ENCODE data around the gene ATXN1.
"Not testable (repeated sequence)": the region's sequence is repeated elsewhere in the genome, so short reads cannot be mapped to it uniquely, and the experiment has no call there.

The ATXN1 gene

DNA sequence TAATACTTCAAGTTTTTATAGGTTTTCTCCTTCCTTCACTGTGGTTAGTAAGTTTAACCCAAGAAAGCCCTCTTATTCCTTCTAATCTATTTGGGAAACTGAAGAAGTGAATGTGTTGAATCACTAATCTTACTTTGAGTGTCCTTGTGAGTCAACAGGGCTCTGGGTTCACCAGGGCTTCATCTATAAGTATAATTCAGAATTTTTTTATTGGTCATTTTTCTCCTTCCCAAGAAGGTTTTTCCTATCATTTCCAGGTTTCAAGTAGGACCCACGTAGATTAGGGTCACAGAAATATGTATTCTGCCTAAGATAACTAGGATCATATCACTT is 191.1 kb downstream of the ATXN1 start:
- no peak for DNase-seq (ENCODE audit: low spot score)

GRCh38 chr6:16568128-16568527 is 193.1 kb downstream of the ATXN1 start:
- DNase-seq (ENCODE audit: low spot score) = no peak

DNA sequence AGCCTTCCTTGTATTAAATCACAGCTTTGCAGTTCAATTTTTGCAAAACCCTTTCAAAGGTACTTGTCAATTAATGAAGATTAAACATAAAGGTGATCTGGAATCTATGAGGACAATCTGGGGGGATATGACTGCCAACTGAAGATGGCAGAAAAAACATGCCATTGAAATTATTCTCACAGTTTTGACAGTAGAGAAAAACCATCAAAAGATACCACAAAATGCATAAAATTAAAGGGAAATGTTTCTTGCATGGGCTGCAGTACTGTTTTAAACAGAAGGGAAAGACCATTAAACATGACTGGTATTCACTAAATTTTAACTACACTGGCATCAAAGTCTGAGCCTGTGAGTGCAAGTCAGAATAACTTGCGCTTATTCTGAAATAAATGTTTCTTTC is 194.2 kb downstream of the ATXN1 start:
- DNase-seq (ENCODE audit: low spot score) = no peak

GRCh38 chr6:16564436-16564835 is 196.8 kb downstream of the ATXN1 start:
- no peak for DNase-seq (ENCODE audit: low spot score)

DNA sequence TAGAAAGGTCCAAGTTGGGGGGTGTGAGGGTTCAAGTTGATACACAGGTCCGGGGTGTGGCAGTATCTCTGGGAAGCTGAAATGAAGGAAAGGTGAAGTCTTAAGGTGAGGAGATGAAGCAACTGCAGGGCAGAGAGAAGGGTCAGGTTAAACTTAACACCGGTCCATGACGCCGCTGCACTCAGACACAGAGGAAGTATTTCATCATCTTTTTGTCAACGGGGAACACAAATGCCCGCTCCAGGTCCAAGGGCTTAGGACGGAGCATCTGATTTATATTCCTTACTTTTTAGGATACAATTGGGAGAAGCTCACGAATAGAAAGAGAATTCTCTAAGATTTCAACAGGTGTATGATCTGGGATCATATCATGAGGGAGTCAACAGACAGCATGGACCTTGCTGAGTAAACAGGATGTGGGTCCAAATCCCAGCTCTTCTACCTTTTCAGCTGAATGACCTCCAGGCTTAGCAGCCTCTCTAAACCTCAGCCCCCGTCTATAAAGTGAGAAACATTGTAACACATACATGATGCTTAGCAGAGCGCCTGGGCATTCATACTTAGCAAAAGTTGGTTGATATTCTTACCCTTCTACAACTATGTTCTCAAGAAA is 197.5 kb downstream of the ATXN1 start:
- DNase-seq (ENCODE audit: low spot score) = no peak

- no peak for DNase-seq (ENCODE audit: low spot score)
These were observed 198.8 kb downstream of the ATXN1 start for GRCh38 chr6:16562498-16562897.

- DNase-seq (ENCODE audit: low spot score) = no peak
These were observed 202.2 kb downstream of the ATXN1 start for GRCh38 chr6:16559071-16559470.

DNA sequence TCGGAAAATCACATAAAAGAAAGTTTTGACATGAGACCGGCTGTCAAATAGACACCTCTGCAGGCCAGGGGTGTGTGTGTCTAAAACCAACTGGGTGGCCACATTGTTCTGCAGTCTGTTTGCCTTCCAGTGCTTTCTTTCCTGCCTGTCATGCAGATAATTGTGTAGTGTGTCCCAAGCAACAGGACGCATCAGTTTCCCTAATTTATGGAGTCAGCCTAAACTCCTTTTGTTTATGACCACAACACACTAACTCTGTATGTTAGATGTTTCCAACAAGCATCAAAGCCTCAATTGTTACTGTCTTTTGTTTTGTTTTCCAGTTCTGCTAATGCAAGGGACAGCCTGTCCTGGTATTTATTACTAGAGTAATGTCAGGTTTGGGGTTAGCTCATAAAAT is 205.7 kb downstream of the ATXN1 start:
- no peak for DNase-seq (ENCODE audit: low spot score)

GRCh38 chr6:16553531-16553930 is 207.7 kb downstream of the ATXN1 start:
- no peak for DNase-seq (ENCODE audit: low spot score)

- DNase-seq (ENCODE audit: low spot score) = no peak
These were observed 209.8 kb downstream of the ATXN1 start for GRCh38 chr6:16551466-16551865.

- no peak for DNase-seq (ENCODE audit: low spot score)
These were observed 213.1 kb downstream of the ATXN1 start for GRCh38 chr6:16548121-16548520.

DNA sequence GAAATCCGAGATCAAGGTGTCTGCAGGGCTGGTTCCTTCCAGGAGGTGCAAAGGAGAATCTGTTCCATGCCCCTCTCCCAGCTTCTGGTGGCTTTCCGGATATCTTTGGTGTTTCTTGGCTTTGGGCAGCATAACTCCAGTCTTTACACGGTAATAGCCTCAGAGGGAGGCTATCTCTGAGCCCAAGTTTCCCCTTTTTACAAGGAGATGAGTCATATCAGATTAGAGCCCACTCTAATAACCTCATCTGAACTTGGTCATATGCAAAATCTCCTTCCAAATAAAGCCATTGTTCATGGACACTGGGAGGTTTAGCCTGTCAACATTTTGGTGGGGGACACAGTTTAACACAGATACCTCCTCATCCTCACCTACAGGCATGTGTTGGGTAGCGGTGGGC is 213.7 kb downstream of the ATXN1 start:
- DNase-seq (ENCODE audit: low spot score) = no peak

DNA sequence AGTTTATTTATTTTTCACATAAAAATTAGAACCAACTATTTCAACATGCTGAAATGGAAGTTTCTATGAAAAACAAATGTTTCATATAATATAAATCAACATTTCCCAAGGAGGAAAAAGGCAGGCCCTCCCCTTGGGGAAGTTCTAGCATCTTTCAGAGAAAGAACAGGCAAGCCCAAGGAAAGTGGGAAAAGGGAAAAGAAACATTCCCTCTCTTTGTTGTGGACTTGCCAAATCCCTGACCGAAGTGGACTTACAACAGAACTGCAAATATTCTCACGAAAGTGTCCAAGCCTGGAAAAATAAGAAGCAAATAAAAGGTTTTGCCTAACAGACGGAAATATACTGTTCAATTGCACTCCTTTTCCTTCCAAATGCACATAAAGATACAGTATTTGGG is 214.4 kb downstream of the ATXN1 start:
- DNase-seq (ENCODE audit: low spot score) = no peak

GRCh38 chr6:16545382-16545781 is 215.9 kb downstream of the ATXN1 start:
- no peak for DNase-seq (ENCODE audit: low spot score)

DNA sequence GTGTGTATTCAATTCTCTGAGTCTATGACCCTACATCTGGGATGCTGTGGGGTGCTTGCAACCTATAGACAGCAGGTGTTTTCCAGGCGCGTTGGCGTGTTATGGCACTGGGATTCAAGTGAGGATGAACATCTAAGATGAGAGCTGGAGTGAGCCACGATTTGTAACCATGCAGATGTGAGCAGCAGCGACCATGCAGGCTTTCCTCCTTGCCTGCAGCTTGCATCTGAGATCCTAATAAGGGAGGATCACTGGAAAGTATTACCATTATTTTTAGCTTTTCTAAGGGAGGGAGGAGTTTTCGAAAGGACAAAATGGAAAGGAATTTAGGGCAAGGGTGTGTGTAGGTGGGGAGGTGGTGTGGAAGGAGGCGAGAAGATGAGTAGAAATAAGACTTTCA is 216.7 kb downstream of the ATXN1 start:
- no peak for DNase-seq (ENCODE audit: low spot score)

DNA sequence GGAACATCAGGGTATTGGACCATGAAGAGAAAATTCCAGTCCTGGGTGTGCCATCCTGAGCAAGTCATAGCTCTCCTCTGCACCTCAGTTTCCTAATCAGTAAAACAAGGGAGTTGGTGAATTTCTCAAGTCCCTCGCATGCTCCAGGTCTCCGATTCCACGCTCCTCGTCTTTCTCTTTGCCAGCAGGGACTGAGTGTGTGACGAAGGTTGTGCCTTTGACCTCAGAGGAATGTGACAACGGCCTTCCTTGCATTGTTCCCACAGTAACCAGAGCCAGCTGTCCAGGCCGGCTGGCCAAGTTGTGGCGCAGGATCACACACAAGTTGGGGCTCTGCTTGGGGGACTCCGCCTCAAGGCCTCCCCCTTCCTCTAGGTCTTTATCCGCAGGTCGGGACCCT is 217.3 kb downstream of the ATXN1 start:
- DNase-seq (ENCODE audit: low spot score) = peak; percentile 46

GRCh38 chr6:16543521-16543920 is 217.7 kb downstream of the ATXN1 start:
- DNase-seq (ENCODE audit: low spot score) = no peak

DNA sequence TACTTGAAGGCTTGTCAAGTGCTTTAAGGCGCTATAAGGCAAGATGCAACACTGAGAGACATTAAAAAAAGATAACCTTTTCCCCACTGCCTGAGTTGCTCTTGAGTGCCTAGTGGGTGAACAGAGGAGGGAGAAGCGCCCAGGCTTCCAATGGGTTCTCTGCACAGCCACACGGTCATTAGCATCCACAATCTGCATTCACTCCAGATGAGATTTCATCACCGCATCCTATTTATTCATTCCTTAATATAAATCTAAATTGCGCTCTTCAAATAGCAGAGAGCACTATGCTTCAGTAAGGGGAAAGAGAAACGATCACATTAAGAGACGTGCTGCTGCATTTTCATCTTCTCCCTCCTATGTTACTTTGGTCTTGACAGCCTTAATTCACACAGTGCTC is 219.2 kb downstream of the ATXN1 start:
- DNase-seq (ENCODE audit: low spot score) = no peak

- no peak for DNase-seq (ENCODE audit: low spot score)
These were observed 220.2 kb downstream of the ATXN1 start for GRCh38 chr6:16540804-16541752.

GRCh38 chr6:16540383-16540782 is 220.9 kb downstream of the ATXN1 start:
- DNase-seq (ENCODE audit: low spot score) = not testable (repeated sequence)

GRCh38 chr6:16539086-16539931 is 222.0 kb downstream of the ATXN1 start:
- no peak for DNase-seq (ENCODE audit: low spot score)

DNA sequence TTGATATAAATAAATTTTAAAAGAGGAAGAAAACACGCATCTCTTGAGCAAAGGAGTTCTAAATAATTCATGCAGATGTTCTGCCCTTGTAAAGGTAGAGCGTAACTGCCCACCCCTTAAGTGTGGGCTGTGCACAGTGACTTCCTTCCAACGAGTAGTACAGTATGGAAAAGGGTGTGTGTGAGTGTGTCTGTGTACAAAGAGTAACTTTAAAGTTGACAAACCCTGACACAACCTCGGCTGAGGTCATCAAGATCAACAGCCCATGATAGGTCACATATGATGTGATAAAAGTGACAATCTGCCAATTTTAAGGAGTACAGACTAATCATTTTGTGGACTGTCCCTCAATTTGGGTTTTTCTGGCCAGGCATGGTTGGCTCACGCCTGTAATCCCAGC is 225.7 kb downstream of the ATXN1 start:
- no peak for DNase-seq (ENCODE audit: low spot score)

- no peak for DNase-seq (ENCODE audit: low spot score)
These were observed 227.5 kb downstream of the ATXN1 start for GRCh38 chr6:16533721-16534136.
